HG03575 (cell line): Measurements from ENCODE around the gene SLC9A1.
"Not testable (repeated sequence)": the region's sequence is repeated elsewhere in the genome, so short reads cannot be mapped to it uniquely, and the experiment has no call there.

ENCODE experiments used
- ATAC-seq: cut with Tn5 transposase; IDR thresholded peaks from one replicate; pipeline ENCODE4 v1.9.1; 2021; ENCODE audit not compliant: unreplicated experiment, insufficient number of reproducible peaks, low FRiP score; ENCODE audit errors: extremely low read depth

SLC9A1 gene

GRCh38 chr1:27154991-27155781 is at the start of gene SLC9A1:
Gene SLC9A1, minus strand, starts transcription at chr1:27155125. Its CDS starts 791 bp downstream, at chr1:27154334.
- ATAC-seq, result peak; percentile 68

GRCh38 chr1:27203946-27204345 is 49.0 kb upstream of the SLC9A1 start:
- no peak for ATAC-seq

DNA sequence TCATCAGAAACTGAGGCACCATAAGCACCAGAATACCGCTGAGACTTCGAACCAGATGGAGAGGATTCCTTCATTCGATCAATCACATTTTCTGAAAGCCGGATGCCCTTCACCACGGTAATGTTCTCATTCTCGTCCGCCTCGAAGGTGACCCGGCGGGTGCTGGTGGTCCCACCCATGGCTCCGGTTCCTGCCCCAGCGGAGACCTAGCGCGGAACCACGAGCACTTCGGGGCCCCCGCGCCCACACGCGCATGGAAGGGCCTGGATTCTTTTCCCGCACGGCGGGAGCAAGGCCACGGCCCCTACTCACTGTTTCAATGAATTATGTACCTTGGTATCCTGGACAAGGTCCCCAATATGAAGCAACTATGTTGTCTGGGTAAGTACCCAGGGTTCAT is 46.4 kb upstream of the SLC9A1 start:
- ATAC-seq, result no peak

DNA sequence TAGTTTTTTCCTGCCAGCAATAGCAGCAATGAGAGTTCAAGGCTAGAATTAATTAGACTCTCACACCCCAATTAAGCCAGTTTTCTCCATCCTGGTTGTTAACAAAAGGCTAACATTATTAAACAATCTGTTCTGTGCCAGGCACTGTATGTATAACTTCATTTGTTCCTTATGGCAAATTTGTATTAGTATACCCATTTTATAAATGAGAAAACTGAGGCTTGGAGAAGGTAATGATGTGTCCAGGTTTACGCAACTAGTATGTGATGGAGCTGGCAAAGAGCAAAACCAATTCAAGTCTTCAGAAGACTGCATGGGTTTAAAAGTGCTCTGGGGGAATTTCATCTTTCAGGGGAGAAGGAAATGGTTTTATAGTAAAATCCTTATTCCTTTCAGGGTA is 38.3 kb upstream of the SLC9A1 start:
- ATAC-seq, result no peak

GRCh38 chr1:27192039-27192529 is 37.2 kb upstream of the SLC9A1 start:
- no peak for ATAC-seq

DNA sequence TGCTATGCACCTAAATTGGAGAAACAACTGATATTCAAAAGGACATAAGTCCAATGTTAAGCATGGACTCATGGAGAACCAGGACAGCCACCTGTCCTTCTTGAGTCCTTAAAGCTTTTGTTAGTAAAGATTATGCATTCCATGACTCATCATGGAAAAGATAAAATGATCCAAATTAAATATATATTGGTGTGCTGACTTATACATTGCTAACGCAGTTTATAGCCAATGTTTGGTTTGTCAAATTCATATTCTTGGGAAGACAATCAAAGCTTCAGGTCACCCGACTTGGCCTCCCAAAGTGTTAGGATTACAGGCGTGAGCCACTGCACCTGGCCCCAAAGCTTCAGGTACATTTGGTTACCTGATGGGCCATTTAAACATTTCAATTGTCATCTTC is 29.7 kb upstream of the SLC9A1 start:
- not testable (repeated sequence) for ATAC-seq

- no peak for ATAC-seq
These were observed 25.1 kb upstream of the SLC9A1 start for GRCh38 chr1:27179979-27180378.

GRCh38 chr1:27179379-27179778 is 24.5 kb upstream of the SLC9A1 start:
- no peak for ATAC-seq

DNA sequence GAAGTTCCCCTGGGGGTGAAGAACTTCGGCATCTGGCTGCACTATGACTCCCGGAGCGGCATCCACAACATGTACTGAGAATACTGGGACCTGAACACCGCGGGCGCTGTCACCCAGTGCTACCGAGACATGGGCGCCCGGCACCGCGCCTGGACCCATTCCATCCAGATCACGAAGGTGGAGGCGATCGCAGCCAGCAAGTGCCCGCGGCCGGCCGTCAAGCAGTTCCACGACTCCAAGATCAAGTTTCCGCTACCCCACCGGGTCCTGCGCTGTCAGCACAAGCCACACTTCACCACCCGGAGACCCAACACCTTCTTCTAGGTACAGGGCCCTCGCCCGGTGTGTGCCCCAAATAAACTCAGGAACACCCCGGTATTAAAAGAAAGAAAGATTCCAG is 22.0 kb upstream of the SLC9A1 start:
- no peak for ATAC-seq

DNA sequence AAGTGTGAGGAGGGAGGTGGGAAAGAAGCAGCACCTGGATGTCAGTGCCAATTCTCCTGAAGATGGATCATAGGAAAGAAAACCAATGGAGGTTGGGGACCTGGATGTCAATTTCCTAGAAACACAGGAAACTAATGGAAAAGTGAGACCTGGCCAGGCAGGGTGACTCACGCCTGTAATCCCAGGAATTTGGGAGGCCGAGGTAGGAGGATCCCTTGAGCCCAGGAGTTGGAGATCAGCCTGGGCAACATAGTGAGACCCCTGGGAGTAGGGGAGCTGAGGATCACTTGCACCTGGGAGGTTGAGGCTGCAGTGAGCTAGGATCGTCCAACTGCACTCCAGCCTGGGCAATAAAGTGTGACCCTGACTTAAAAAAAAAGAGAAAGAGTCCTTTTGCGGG is 21.4 kb upstream of the SLC9A1 start:
- ATAC-seq, result no peak

DNA sequence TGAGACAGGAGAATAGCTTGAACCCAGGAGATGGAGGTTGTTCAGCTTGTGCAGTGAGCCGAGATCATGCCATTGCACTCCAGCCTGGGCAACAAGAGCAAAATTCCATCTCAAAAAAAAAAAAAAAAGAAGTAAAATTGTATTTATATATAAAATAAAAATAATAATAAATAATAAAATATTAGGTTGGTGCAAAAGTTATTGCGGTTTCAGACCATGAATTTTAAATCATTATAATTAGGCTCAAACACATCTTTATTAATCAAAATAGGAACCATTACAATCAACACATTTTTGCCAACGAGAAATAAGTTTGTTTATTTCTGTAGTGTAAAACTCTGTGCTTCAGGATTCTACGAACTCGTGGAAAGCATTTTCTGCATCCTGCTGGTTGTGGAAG is 18.1 kb upstream of the SLC9A1 start:
- ATAC-seq, result not testable (repeated sequence)

DNA sequence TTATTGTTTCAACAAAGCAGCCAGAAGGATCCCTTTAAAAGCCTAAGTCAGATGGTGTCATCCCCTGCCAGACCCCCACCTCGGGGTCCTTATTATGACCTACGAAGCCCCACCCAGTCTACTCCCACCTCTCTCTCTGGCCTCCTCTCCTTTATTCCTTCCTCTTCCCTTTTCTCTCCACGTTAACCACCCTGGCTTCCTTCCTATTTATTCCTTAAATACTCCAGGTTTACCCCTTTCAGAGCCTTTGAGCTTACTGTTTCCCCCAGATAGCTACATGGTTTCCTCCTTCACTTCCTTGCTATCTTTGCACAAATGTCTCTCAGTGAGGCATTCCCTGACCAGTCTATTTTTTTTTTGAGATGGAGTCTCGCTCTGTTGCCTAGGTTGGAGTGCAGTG is 12.0 kb upstream of the SLC9A1 start:
- ATAC-seq, result no peak

DNA sequence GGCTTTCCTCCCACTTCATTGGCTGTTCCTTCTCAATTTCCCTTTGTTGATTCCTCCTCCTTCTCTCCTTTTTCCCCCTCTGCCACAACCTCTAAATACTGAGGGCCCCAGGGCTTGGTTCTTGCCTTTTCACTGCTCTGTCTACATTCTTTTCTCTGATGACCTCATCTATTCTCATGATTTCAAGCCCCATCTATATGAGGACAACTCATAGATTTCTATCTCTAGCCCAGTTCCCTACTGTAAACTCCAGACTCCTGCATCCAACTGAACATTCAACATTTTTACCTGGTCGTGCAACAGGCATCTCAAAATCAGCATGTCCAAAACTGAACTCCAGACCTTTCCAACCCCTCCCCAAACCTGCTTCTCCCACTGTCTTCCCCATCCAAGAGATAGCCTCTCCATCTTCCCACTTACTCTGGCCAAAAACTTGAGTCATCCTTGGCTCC is 11.5 kb upstream of the SLC9A1 start:
- no peak for ATAC-seq

GRCh38 chr1:27163093-27163492 is 8.2 kb upstream of the SLC9A1 start:
- ATAC-seq, result no peak

DNA sequence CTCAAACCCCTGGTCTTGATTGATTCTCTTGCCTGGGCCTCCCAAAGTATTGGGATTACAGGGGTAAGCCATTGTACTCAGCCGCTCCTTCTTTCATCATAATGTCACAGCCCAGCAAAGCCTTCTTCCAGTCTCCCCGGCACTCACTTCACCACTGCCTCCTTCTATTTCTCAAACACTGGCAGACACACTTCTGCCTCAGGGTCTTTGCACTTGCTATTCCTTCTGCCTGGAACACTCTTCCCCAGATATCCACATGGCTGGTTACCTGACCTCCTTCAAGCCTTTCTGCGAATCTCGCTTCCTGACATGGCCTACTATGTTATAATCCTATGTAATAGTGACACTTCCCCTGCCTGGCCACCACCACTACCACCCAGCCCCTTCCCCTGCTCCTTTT is 7.2 kb upstream of the SLC9A1 start:
- no peak for ATAC-seq

DNA sequence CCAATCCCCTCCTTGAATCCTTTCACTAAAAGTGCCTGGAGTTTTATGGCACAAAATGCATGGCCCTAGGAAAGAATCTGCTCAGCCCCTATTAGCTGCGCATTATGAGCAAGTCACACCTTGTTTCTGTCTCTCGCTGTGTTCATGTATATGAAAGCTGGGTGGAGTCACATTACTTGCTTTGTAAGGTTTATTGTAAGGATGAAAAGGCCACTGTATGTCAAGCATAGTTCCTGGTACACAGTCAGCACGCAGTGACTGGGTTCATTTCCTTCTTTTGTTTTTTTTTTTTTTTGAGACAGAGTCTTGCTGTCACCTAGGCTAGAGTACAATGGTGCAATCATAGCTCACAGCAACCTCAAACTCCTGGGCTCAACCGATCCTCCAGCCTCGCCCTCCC is 6.7 kb upstream of the SLC9A1 start:
- no peak for ATAC-seq

DNA sequence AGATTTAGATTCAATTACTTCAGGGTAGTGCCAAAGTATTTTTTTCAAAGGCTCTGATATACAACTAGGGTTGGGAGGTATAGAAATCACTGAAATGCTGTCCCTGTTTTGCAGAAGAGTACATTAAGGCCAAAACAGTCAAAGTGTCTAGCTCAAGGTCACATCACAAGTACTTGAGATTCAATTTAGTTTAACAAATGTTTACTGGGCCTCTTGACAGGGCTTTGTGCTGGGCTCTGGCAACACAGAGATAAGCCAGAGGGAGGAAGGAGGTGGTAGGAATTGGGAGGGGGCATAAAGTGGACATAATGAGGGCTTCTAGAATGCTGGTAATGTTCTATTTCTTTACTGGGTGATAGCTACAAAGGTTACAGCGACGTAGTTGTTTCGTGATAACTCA is 2.3 kb upstream of the SLC9A1 start:
- no peak for ATAC-seq

DNA sequence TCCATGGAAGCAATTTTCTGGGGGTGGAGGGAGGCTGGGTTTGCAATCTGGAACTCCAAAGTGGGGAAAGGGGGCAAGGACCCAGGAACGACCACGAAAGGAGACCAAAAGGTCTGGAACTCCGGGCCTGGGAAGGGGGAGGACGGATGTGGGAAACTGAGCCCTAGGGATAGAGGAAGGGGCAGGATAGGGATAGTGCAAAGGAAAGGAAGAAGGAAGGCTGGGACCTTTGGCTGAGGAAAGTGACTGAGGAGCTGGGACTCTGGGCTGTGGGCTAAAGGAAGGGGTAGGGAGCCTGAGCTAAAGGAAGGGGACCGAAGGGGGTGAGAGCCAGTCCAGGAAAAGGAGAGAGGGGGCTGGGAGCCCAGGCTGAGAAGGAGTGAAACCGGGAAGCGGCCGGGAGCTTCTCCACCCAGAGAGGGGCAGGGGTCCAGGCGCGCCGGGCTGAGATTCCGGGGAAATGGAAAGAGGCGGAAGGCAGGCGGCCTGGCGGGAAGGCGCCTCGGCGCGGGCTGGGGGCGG is 395 bp downstream of the SLC9A1 start:
- ATAC-seq, result no peak

- no peak for ATAC-seq
These were observed 982 bp downstream of the SLC9A1 start for GRCh38 chr1:27153927-27154358.

- ATAC-seq, result no peak
These were observed 1.4 kb downstream of the SLC9A1 start for GRCh38 chr1:27153549-27153886.
